Adrenal gland (tissue), 5 donors: ENCODE data around the gene CADPS.

Experiments
- POLR2A ChIP-seq, 2 donors: fragments of 450-650 bp; IDR thresholded peaks; one replicate each; pipeline ENCODE4 v1.6.1; 2017; ENCODE audit warnings: antibody characterized with exemption in 2 of 2, mild to moderate bottlenecking in 2 of 2, moderate library complexity in 1 of 2
- TF ChIP-seq, protein P1 (sequence below), 6 experiments: fragments of 450-650 bp in 4 of 6; fragments of 200-600 bp in 2 of 6; sonication (generic) in 1 of 6; IDR thresholded peaks; 1 replicate in 5 of 6; 2 replicates in 1 of 6; pipeline versions ENCODE4 v1.5.1 to v1.8.0; 2016 to 2021; ENCODE audit warnings: antibody characterized with exemption in 6 of 6, mild to moderate bottlenecking in 2 of 6, moderate library complexity in 1 of 6
- donor health status: DM: no; HTN: no; CAD: no.

DNA sequence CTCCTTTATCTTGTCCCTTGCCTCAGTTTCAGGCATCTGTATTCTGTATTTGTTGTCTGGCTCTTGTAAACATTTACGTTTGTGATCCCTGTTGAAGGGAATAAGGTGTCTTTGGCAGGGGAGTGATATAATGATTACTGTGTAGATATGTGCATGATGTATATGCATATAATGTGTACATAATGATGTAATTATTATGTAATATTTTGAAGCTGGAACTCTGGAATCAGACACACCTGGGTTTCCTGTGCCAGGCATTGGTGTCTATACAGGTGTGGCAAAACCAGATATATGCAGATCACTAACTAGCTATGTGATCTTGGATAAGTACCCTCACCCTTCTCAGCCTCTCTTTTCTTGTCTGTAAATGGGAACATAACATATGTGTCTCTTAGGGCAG lies 260.7 kb downstream of the CADPS start:
- TF ChIP-seq, protein P1, sequence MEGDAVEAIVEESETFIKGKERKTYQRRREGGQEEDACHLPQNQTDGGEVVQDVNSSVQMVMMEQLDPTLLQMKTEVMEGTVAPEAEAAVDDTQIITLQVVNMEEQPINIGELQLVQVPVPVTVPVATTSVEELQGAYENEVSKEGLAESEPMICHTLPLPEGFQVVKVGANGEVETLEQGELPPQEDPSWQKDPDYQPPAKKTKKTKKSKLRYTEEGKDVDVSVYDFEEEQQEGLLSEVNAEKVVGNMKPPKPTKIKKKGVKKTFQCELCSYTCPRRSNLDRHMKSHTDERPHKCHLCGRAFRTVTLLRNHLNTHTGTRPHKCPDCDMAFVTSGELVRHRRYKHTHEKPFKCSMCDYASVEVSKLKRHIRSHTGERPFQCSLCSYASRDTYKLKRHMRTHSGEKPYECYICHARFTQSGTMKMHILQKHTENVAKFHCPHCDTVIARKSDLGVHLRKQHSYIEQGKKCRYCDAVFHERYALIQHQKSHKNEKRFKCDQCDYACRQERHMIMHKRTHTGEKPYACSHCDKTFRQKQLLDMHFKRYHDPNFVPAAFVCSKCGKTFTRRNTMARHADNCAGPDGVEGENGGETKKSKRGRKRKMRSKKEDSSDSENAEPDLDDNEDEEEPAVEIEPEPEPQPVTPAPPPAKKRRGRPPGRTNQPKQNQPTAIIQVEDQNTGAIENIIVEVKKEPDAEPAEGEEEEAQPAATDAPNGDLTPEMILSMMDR (IDR thresholded peaks at IDR 0.05), result no peak
- TF ChIP-seq POLR2A (IDR thresholded peaks at IDR 0.05), result no peak
